HG02943 (cell line): ENCODE measurements around the gene FAM177A1.

ENCODE experiments used
- ATAC-seq: cut with Tn5 transposase; IDR thresholded peaks from one replicate; pipeline ENCODE4 v1.9.1; 2021; ENCODE audit warnings: mild to moderate bottlenecking, low read depth, moderate library complexity; ENCODE audit not compliant: unreplicated experiment

The FAM177A1 gene

GRCh38 chr14:35122696-35123387 lies 76.8 kb downstream of the FAM177A1 start:
- peak; percentile 30 for ATAC-seq

GRCh38 chr14:35123388-35123703 lies 77.3 kb downstream of the FAM177A1 start:
- no peak for ATAC-seq

DNA sequence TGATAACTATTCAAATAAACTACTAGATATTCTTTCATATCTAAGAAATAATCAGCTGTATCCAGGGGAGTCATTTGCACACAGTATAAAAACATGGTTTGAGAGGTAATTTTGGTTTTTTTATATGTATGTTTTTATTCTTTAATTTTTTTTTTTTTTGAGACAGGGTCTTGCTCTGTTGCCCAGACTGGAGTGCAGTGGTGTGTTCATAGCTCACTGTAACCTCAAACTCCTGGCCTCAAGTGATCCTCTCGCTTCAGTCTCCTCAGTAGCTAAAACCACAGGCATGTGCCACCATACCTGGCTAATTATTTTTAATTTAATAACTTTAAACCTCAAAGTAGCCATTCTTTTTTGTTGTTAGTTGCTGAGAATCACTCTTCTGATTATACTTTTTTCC lies 78.1 kb downstream of the FAM177A1 start:
- ATAC-seq: no peak
